CD1c-positive myeloid dendritic cell (primary cell): ENCODE data around the gene ALDH1B1.

Source experiments
- DNase-seq: peaks from one replicate; pipeline ENCODE4 v3.0.0-alpha.2; 2016; ENCODE audit errors: extremely low spot score

Gene ALDH1B1

GRCh38 chr9:38439916-38440301 is 47.4 kb downstream of the ALDH1B1 start:
- DNase-seq, result no peak

- peak; percentile 40 for DNase-seq
Measured at GRCh38 chr9:38440516-38440915, 48.0 kb downstream of the ALDH1B1 start.

GRCh38 chr9:38441347-38442085 is 49.0 kb downstream of the ALDH1B1 start:
- no peak for DNase-seq

- no peak for DNase-seq
Measured at GRCh38 chr9:38442473-38443096, 50.1 kb downstream of the ALDH1B1 start.

GRCh38 chr9:38443181-38443580 is 50.7 kb downstream of the ALDH1B1 start:
- DNase-seq, result no peak

DNA sequence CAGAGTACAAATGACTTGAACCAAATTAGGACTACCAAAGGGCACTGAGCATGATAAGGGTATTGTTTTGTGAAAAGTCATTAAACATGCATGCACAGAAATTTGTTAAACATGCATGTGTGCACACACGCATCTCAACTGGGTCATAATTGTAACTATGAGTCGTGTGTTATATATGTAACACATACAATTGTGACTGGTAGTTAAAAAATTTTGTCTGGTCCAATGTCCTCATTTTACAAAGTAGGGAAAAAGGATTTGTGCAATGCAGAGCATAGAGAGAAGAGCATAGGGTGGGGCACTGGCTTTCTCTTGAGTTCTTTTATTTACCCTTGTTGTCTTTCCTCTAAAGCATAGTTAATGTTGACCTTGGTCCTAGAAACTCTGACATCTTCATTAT is 51.1 kb downstream of the ALDH1B1 start:
- no peak for DNase-seq

DNA sequence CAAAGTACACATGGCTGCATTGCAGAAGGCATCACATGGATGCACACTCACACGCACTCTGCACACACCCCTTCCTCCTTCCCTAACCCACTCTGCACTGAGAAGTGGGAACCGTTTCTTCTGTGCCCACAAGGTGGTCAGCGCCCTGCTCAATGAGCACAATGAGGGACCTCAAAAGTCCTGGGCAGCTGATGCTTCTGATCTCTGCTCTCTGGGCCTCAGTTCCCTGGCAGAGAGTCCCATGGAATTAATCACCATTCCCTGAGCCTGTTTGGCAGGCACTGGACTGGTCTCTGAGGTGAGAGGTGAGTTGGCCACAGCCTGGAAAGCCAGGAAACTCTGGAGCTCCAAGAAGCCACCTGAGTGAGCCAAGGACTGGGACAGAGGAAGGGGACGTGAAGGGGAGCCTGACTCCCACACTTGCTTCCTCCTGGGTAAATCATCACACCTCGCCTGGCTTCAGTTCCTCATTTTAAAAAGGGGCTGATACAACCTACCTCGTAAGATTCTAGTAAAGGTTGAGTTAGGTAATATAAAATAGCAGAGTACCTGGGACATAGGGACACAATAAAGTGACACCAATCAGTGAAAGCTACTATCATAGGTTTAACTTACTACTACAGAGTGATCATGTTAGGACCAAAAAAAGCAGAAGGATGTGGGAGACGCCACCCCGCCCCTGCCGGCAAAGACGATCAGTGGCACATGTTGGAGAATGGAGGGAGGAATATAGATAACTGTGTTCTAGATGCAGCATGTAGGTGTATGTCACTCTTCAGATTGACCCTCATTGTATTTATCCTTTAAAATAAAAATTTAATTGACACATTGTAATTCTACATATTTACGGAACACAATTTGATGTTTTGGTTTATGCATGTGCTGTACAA is 52.9 kb downstream of the ALDH1B1 start:
- DNase-seq, result peak; percentile 5

GRCh38 chr9:38447703-38448102 is 55.2 kb downstream of the ALDH1B1 start:
- no peak for DNase-seq
